HCT116 (cell line): ENCODE measurements around the gene UROS.

Experiments
- ATF3 ChIP-seq: IDR thresholded peaks from 2 replicates; pipeline ENCODE4 v1.6.1; 2012
- CTCF ChIP-seq, 3 experiments: fragments of 200-600 bp in 1 of 3; sonication (generic) in 1 of 3; IDR thresholded peaks in 2 of 3; conservative IDR thresholded peaks in 1 of 3; 2 replicates each; pipeline ENCODE4 v1.5.1; 2012 to 2017; ENCODE audit warnings: low read depth in 2 of 3, low read length in 2 of 3, antibody characterized with exemption in 1 of 3, borderline replicate concordance in 1 of 3, control low read depth in 1 of 3, mild to moderate bottlenecking in 1 of 3, mixed read lengths in 1 of 3, mixed run types in 1 of 3, moderate library complexity in 1 of 3; ENCODE audit not compliant: insufficient read depth in 1 of 3
- FOSL1 ChIP-seq: IDR thresholded peaks from 2 replicates; pipeline ENCODE4 v1.6.1; 2012; ENCODE audit warnings: low read depth
- POLR2A ChIP-seq: IDR thresholded peaks from 2 replicates; pipeline ENCODE4 v1.7.0; 2011; ENCODE audit warnings: borderline replicate concordance; ENCODE audit not compliant: insufficient read depth, insufficient read length; ENCODE audit errors: extremely low read depth
- SP1 ChIP-seq: IDR thresholded peaks from 2 replicates; pipeline ENCODE4 v1.6.1; 2012; ENCODE audit warnings: low read depth

- TF ChIP-seq FOSL1, result no peak
- TF ChIP-seq CTCF (IDR thresholded peaks at IDR 0.05 in 2 of 3, conservative IDR thresholded peaks at IDR 0.05 in 1 of 3; ENCODE audit: borderline replicate concordance in 1 of 3, insufficient read depth in 1 of 3, low read depth in 2 of 3, low read length in 2 of 3), result no peak
- no peak for TF ChIP-seq POLR2A
- no peak for TF ChIP-seq SP1
- no peak for TF ChIP-seq ATF3
Observed at GRCh38 chr10:125859128-125859817, 36.2 kb upstream of the UROS start.
